Measurements from ENCODE around the gene HKDC1.
A peak's percentile ranks its signal among the peaks of the same experiment; 100 is the strongest.

The HKDC1 gene

DNA sequence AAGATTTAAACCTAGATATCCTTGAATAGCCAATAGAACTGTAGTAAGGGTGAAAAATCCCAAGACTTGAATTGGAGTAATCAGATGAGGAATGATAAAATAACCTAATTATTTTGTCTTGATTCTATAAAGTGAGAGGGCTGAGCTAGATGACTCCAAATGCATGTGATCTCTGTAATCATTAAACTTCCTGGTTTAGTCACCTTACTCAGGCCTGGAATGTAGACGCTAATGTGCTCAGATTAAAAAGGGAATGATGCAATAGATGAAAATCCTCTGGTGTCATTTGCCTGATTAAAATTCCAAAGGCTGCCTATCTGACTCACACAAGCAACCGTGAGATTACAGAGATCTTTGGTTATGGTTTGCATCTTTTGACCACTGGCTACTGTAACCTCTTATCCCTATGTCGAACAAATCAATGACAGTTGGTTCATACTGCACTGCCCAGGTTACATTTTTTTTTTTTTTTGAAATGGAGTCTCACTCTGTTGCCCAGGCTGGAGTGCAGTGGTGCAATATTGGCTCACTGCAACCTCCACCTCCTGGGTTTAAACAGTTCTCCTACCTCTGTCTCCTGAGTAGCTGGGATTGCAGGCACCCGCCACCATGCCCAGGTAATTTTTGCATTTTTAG, 2.9 kb upstream of the HKDC1 start:
- no peak for DNase-seq (ENCODE audit: low spot score)

DNA sequence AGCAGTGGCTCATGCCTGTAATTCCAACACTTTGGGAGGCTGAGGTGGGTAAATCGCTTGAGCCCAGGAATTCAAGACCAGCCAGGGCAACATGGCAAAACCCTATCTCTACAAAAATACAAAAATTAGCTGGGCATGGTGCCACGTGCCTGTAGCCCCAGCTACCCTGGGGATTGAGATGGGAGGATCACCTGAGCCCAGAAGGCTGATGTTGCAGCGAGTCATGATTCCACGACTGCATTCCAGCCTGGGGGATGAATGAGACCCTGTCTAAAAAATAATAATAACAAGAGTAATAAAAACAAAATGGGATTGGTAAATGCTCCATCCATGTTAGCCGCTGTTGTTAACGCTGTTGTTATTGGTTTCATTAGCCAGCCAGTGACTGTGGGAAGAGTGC, 1.3 kb upstream of the HKDC1 start:
- DNase-seq (ENCODE audit: low spot score) = no peak

DNA sequence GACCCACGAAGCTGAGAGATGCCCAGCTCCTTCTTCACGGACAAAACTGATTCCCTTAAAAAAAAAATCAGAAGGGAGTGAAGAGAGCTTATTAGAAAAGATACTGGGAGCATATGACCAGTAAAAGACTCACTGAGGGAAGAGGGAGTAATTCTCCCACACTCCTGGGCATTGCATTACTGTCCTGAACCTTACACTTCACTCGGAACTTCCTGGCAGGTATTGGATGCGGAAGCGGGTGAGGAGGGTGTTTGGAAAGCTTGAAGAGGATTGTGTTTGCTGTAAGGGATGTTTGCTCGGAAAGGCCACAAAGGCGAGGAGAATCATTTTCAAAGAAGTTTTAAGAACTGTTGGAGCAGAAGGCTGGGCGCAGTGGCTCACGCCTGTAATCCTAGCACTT, 375 bp downstream of the HKDC1 start:
- DNase-seq (ENCODE audit: low spot score) = no peak

DNA sequence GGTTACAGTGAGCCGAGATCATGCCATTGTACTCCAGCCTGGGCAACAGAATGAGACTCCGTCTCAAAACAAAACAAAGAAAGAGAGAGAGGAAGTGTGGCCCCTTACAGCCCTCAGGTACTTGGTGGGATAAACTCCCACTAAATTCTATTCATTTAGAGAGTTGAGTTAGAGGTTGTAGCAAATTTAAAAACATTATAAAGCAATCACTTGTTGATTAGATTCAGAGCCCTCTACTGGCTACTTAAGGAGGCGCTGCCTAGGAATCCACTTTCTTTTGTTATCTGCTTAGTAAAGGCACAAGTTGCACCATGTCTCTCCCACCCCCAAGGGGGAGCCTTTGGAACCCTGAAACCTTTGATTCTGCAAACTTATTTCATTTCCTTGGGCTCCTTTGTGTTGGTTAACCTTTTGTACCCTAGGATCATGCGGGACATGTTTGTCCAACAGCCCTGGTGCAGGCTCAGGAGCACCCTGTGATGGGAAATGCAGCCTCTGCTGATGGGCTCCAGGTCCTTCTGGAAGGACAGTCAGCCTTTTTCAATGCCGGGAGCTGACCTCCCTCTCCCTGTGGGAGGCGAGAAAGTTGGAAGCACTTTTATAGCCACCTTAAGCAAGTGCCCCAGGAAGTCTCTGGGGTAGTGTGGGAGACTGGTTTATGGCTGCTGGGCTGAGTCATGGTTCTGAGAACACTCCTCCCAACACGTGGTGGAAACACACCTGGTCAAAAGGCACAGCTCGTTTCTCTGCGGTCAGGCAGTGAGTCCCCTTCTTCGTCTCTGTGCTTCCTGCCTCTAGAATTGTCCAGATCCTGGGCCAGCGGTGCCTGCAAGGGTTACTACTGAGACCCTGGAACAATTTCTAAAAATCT, 2.3 kb downstream of the HKDC1 start:
- peak; percentile 66 for DNase-seq (ENCODE audit: low spot score)

DNA sequence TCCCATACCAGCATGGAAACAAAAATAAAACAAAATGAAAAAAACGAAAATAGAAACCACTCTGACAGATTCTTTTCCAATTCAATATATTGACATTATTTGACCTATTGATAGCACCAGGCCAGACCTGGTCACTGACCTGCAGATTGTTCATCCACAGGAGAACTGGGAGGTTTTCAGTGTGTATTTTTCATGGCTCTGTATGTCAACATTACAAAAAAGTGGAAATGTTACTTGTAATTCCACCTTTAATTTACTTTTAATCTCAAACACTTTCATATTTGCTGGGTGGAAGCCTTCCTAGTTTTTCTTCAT, 2.9 kb downstream of the HKDC1 start:
- no peak for DNase-seq (ENCODE audit: low spot score)

DNA sequence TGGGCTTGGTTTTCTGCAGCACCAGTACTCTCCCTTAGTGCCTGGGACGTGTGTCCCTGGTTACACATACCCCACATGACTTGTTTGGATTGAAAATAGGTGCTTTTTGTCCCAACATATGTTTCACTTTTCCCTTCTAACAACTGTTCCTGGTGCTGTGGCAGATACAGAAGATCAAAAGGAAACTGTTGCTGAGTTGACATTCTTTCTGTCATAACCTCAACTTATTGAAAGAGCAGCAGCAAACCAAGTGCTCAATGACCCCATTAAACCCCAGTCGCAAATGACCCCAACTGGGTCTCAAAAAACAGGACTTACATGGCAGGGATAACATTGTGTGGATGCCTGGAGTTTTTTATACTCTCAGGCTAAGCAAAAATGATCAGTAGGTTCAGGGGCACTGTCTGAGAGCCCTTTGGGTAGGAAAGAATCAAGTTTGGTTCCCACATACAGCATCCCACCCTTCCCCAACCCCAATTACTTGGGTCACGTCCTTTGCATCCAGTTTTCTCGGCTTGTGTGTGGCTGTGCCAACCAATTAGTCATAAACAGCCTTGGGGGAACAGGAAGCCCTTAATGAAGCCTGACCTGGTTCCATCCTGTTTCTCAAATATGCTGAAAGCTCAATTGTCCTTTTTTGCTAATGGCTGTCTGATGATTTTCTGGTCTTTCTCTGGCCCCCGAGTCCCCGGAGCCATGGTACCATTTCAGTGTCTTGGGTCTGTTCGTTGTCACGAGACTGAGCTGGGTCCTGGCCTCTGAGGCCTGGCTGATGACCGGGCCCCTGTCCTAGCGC, 4.9 kb downstream of the HKDC1 start:
- no peak for DNase-seq (ENCODE audit: low spot score)

DNA sequence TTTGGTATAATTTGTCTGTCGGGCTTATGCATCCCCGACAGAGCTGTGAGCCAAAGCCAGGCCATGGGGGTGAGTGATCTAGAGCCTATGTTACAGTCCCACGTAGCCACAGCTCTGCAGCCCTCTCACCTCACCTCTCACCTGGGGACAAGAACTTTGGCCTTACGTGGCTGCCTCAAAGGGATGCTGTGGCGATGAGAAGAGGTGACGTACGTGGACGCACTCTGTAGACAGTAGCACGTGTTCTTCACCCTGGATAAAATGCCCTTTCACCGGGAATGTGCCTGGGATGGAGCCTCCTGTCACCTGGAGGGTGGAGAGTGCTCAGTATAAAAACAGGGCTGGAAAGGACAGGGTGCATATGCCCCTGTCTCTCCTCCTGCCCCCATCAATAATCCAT, 5.5 kb downstream of the HKDC1 start:
- DNase-seq (ENCODE audit: low spot score) = no peak

DNA sequence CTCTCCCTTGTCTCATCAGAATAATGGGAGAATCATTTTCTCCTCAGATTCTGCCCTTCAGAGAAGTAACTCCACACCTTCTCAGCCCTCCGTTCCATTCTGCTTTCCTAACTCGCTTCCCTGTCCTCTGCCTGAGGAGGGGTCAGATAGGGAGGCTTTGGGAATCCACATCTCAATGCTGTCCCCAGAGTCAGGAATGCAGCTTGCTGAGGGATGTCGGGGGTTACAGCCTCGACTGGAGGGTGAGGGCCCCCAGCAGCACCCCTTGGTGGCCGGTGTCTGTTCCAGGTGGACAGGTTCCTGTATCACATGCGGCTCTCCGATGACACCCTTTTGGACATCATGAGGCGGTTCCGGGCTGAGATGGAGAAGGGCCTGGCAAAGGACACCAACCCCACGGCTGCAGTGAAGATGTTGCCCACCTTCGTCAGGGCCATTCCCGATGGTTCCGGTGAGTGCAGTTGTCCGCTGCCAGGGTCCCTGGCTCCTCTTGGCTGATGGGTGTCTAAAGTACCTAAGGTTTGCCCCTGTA, 6.9 kb downstream of the HKDC1 start:
- no peak for DNase-seq (ENCODE audit: low spot score)

DNA sequence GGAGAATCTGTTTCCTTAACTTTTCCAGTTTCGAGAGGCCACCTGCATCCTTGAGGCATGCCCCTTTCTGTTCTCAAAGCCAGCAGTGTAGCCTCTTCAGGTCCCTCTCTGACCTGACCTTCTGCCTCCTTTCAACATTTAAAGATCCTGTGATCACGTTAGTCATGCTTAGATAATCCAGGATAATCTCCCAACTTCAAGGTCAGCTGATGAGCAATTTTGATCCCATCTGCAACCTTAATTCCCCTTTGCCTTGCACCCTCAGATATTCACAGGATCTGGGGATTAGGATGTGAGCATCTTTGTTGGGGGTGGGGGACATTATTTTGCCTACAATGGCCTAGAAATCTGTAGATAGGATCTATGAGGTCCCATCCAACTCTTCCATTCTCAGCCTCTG, 8.0 kb downstream of the HKDC1 start:
- DNase-seq (ENCODE audit: low spot score) = no peak

DNA sequence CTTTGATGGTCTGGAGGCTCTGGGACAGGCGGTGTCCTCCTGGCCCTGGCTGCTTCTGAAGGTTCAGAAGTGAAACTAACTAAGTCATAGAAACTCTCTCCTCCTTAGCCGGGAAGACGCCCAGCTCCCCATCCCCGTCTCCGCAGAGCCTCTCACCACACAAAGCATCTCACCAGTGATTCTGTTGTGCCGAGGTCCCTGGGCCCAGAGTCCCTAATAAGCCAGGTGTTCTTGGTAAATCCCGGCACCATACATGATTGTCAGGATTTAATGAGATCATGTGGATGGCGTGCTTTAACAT, 9.4 kb downstream of the HKDC1 start:
- no peak for DNase-seq (ENCODE audit: low spot score)

DNA sequence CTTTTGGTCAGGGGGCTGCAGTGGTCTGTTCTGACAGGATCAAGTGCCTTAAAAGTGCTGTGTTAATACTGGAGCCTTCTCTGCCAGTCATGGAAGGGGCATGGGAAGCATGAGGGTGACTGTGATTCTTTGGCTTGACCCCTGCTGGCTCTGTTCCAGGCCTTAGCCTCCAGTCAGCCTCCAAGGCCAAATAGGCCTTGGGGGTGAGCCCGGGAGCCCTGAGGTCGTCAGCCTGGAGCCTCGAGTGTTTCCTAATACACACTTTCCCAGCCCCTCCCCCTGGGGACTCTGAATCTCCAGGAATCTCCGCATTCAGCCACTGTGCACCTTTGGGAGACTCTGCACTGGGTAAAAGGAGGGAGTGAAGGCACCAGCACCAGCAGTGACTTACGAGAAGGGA, 10.0 kb downstream of the HKDC1 start:
- no peak for DNase-seq (ENCODE audit: low spot score)

DNA sequence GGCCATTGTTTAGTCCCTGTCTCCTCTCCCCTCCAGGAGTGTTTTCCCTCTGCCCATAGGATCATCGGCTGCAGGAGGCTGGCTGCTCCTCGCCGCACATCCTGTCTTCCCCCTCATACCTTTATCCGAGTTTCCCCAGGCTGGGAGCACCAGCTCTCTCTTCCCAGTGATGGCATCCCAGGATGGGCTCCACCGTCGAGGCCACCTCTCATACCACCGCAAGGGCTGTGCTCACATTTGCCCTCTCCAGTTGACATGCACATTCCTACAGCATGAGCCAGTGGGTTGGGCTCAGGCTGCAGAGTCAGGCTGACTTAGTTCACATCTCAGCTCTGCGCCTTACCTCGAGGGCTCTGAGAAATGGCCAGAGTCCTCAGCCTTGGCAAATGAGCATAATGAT, 12.1 kb downstream of the HKDC1 start:
- DNase-seq (ENCODE audit: low spot score) = no peak

DNA sequence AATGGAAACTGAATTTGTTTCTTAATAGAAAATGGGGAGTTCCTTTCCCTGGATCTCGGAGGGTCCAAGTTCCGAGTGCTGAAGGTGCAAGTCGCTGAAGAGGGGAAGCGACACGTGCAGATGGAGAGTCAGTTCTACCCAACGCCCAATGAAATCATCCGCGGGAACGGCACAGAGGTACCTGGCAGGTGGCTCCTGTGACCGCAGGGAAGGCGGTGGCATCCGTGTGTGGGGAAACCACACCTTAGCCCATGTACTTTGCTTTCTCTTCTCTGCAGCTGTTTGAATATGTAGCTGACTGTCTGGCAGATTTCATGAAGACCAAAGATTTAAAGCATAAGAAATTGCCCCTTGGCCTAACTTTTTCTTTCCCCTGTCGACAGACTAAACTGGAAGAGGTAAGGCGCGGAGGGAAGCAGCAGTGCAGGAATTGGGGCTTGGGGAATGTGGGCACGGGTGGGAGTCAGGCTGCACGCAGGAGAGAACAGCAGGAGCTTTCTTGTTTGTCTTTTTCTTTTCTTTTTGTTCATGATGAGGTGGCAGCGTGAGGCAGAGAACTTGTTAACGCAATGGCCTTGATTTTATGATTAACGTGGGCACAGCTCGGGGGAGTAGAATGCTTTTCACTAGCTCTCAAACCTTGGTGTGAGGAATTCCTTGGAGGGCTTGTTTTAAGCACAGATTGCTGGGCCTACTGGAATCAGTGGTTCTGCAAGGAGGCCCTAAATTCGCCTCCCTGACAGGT, 12.8 kb downstream of the HKDC1 start:
- DNase-seq (ENCODE audit: low spot score) = peak; percentile 70

DNA sequence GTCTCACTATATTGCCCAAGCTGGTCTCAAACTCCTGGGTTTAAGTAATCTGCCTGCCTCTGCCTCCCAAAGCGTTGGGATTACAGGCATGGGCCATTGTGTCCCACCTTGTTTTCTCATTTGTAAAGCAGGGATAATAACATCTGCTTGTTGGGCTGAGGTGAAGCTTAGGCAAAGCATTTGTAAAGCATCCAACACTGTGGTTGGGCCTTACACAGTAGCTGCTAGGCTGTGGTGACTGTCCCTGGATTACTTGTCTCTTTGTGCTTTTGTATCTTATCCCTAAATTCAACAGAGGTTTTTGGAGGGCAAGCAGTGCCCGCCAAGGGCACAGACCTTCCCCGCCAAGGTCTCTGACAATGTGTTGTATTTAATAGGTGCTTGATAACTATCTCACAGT, 14.3 kb downstream of the HKDC1 start:
- DNase-seq (ENCODE audit: low spot score) = no peak

DNA sequence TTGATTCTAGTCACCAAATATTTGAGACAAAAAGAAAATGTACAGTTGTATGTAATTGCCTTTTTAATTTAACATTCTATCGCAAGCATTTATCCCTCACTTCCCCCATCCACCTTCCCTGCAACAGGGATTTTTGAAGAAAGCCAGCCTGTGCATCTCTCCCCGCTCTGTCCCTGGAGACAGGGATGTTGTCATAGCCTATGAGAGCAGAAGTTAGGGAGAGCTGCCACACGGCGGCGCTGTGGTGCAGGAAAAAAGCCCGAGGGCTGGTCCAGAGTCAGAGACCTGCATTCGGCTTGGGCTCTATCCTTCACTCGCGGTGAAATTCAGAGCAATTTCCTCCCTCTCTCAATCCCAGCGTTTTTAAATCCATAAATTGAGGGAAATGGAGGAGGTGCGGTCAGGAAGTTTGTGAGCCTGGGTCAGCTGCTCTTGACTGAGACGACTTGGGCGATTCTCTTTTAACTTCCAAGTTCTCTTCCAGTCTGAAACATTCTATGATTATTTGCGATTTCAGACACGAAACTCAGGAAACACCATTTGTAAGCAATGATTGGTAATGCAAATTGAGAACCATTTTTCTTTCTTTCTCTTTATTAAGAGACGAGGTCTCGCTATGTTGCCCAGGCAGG, 17.5 kb downstream of the HKDC1 start:
- peak; percentile 85 for DNase-seq (ENCODE audit: low spot score)

DNA sequence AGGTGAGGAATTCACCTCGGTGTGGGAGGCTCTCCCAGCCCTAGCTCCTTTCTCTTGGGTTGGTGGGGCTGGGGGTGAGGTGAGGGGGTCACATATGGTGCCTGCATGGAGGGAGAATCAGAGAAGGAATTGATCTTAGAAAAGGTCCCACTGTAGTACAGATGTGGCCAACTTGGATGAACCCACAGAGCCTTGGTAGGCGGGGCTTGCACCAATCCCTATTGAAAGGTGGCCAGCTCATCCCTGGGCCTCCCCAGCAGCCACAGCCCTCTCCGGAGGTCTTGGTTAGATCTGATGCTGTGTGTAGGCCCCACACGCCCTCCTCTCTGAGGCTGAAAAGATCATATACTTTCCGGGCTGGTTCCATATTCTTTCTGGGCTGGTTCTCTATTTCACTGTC, 19.0 kb downstream of the HKDC1 start:
- DNase-seq (ENCODE audit: low spot score) = no peak

DNA sequence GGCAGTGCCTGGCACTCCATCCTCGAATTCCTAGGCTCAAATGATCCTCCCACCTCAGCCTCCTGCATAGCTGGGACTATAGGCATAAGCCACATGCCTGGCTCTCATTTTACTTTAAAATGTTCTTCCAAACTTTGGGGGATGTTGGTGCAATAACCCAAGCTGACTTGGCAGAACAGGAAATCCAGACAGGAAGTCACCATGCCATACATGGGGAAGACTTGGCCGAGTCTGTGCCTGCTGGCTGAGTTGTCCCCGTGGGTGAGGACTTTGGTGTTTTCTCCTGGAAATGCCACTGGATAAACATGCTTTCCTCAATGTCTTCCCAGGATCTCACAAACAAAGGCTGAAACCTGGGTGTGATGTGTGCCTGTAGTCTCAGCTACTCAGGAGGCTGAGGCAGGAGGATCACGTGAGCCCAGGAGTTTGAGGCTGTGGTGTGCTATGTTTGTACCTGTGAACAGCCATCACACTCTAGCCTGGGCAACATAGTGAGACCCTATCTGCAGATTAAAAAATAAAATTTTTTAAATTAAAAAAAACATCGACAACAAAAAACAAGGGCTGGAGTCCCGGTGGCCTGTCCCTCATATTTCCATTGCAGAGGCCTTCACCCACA, 19.8 kb downstream of the HKDC1 start:
- no peak for DNase-seq (ENCODE audit: low spot score)

DNA sequence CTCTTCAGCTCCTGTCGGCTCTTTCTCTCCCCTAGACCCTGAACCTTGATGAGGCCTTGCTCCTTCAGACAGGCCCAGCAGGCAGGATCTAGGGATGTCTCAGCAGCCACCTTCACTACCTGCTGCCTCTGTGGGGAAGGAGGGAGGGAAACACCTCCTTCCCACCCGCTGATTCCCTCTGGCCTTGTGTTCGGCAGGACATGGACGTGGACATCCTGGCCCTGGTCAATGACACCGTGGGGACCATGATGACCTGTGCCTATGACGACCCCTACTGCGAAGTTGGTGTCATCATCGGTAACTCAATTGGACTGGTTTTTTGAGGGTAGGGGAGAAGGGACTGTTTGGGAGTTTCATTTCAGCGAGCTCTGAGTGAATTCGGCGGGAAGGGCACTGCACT, 20.3 kb downstream of the HKDC1 start:
- DNase-seq (ENCODE audit: low spot score) = no peak

DNA sequence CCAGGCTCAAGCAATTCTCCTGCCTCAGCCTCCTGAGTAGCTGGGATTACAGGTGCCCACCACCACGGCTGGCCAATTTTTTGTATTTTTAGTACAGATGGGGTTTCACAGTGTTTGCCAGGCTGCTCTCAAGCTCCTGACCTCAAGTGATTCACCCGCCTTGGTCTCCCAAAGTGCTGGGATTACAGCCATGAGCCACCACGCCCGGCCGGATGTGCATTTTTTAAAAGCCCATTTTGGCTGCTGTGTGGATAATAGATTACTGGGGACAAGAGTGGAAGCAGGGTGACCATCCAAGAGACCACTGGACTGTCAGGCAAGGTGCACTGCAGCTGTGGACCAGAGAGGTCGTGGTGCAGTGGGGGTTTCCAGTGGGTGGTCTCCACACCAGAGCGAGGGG, 21.4 kb downstream of the HKDC1 start:
- DNase-seq (ENCODE audit: low spot score) = no peak

DNA sequence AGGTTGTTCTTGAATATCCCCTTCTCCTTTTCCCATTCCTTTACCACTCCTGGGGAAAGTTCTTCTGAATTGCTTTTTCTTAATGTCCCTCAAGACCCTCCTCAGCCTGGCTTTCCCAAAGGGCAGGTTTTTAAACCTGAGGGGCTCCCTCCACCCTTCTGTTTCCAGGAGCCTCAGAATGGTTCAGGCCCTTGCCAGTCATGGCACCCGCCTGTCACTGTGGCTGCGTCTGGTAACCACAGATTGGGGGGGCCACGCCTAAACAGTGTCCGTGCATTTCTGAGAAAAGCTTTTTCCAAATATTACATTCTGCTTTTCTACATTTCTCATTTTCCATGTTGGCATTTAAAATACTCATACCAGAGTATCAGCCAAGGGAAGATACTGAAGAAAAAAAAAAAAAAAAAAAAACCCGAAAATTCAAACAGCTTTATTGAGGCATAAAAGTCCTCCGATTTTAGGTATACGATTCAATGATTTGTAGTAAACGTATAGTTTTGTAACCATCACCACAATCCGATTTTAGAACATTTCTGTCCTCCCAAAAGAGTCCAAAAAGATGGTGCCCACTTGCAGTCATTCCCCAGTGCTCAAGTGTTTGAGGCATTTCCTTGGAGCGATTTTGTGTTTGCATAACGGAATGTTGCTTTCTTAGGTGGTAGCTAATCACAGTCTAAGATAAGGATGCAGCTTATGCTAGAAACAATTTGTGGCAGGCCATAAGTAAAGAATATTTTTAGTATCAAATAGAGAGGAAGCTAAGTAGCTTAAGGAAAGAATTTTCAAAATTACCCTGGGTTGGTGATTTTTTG, 22.1 kb downstream of the HKDC1 start:
- no peak for DNase-seq (ENCODE audit: low spot score)

DNA sequence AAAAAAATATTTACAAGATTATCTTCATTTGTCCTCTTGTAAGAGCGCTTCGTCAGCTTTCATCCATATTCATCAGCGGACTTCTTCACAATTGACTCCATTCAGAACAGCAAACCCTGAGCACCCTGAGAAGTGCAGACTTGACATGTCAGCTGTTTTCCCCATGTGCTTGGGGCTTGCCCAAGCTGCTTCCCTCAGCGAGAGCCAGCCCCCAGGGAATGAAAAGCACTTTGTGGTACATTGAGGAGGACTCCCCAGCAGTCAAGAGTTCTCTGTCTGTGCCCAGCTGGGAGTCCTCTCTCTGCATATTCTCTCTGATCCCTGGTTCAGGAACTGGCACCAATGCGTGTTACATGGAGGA, 22.7 kb downstream of the HKDC1 start:
- no peak for DNase-seq (ENCODE audit: low spot score)
